ENCODE measurements around the gene GPR161. TPM values are rescaled to one million over a fixed set of nuclear protein-coding genes. Genes with fewer than 3 reads are reported as not detected.

Gene GPR161
- 117 TPM for total RNA-seq

GRCh38 chr1:168136709-168137514, at the start of gene GPR161:
Gene GPR161 (minus strand): TSS chr1:168136930. CDS start chr1:168104850, 32,080 bp downstream.

GRCh38 chr1:168178638-168179437, 42.1 kb upstream of the GPR161 start, which contains the start of gene TIPRL:
Gene TIPRL (plus strand): TSS chr1:168178962. CDS start chr1:168179078, 116 bp downstream.

Other genes starting within 250 kb of the GPR161 start
- gene ADCY10, start 222.8 kb downstream of the GPR161 start, total RNA-seq, result 0.63 TPM
- 95.8 TPM for gene DCAF6, start 200.2 kb downstream of the GPR161 start, total RNA-seq
- gene MPC2, start 199.9 kb downstream of the GPR161 start, total RNA-seq, result 36.9 TPM
- gene TIPRL, start 42.0 kb upstream of the GPR161 start, total RNA-seq, result 68.5 TPM
- gene SFT2D2, start 89.1 kb upstream of the GPR161 start, total RNA-seq, result 46.3 TPM
- gene TBX19, start 143.9 kb upstream of the GPR161 start, total RNA-seq, result 1.6 TPM